OCI-LY1 (cell line): ENCODE measurements around the gene DIDO1.

ENCODE experiments used
- H2AFZ ChIP-seq: fragments of 200-600 bp; sonication (generic), shearing (Covaris generic); 2 replicates; pipeline ENCODE4 v1.6.0; 2014; ENCODE audit warnings: antibody characterized with exemption, mild to moderate bottlenecking, low read length
- H3F3A ChIP-seq: fragments of 200-600 bp; sonication (generic), shearing (Covaris generic); 2 replicates; pipeline ENCODE4 v1.6.0; 2014; ENCODE audit warnings: mild to moderate bottlenecking, antibody characterized with exemption, low read length, moderate library complexity; ENCODE audit not compliant: insufficient read depth
- H3K27ac ChIP-seq: fragments of 200-600 bp; sonication (generic); 2 replicates; pipeline ENCODE4 v1.5.1; 2014; ENCODE audit warnings: low read length, mixed run types, mild to moderate bottlenecking, low read depth; ENCODE audit not compliant: poor library complexity, severe bottlenecking
- H3K27me3 ChIP-seq: fragments of 200-600 bp; sonication (generic); 2 replicates; pipeline ENCODE4 v1.6.0; 2014; ENCODE audit warnings: antibody characterized with exemption, mild to moderate bottlenecking, low read length, moderate library complexity; ENCODE audit not compliant: insufficient read depth
- H3K36me3 ChIP-seq: fragments of 200-600 bp; sonication (generic); 2 replicates; pipeline ENCODE4 v1.6.1; 2014; ENCODE audit warnings: mild to moderate bottlenecking, antibody characterized with exemption, low read length, moderate library complexity, mixed read lengths; ENCODE audit not compliant: insufficient read depth
- H3K4me1 ChIP-seq: fragments of 200-600 bp; sonication (generic); 2 replicates; pipeline ENCODE4 v1.5.1; 2014; ENCODE audit warnings: mild to moderate bottlenecking, low read length, moderate library complexity; ENCODE audit not compliant: insufficient read depth, severe bottlenecking
- H3K4me2 ChIP-seq: fragments of 200-600 bp; sonication (generic), shearing (Covaris generic); 2 replicates; pipeline ENCODE4 v1.6.1; 2014; ENCODE audit warnings: low read length
- H3K4me3 ChIP-seq: fragments of 200-600 bp; sonication (generic); 2 replicates; pipeline ENCODE4 v1.5.1; 2014; ENCODE audit warnings: low read length, low read depth, mild to moderate bottlenecking, mixed read lengths; ENCODE audit not compliant: poor library complexity, severe bottlenecking
- H3K79me2 ChIP-seq: fragments of 200-600 bp; shearing (Covaris generic); 2 replicates; pipeline ENCODE4 v1.6.1; 2016; ENCODE audit warnings: mixed run types, low read length, mixed read lengths; ENCODE audit not compliant: insufficient read depth
- H3K9ac ChIP-seq: fragments of 200-600 bp; sonication (generic), shearing (Covaris generic); 2 replicates; pipeline ENCODE4 v1.6.1; 2014; ENCODE audit warnings: mild to moderate bottlenecking, low read length, mixed read lengths
- H3K9me2 ChIP-seq: fragments of 200-600 bp; sonication (generic), shearing (Covaris generic); 2 replicates; pipeline ENCODE4 v1.6.1; 2014; ENCODE audit warnings: low read depth, mild to moderate bottlenecking, low read length, mixed read lengths
- H3K9me3 ChIP-seq: fragments of 200-600 bp; shearing (Covaris generic); 2 replicates; pipeline ENCODE4 v1.6.1; 2014; ENCODE audit warnings: low read length, mixed read lengths
- H4K20me1 ChIP-seq: fragments of 200-600 bp; sonication (generic), shearing (Covaris generic); 2 replicates; pipeline ENCODE4 v1.6.0; 2016; ENCODE audit warnings: mild to moderate bottlenecking, low read length; ENCODE audit not compliant: insufficient read depth
- EZH2 ChIP-seq: fragments of 200-600 bp; sonication (generic), shearing (Covaris generic); IDR thresholded peaks from 2 replicates; pipeline ENCODE4 v1.8.0; 2017; ENCODE audit warnings: borderline replicate concordance, mixed run types, mild to moderate bottlenecking, antibody characterized with exemption, low read length, moderate library complexity, mixed read lengths
- TF ChIP-seq, protein P1 (sequence below): fragments of 200-600 bp; sonication (generic), shearing (Covaris generic); IDR thresholded peaks from 2 replicates; pipeline ENCODE4 v1.5.1; 2017; ENCODE audit warnings: mild to moderate bottlenecking, antibody characterized with exemption, low read length, moderate library complexity, mixed read lengths

The DIDO1 gene

GRCh38 chr20:62952968-62953838 lies 26.9 kb upstream of the DIDO1 start:
- Histone ChIP-seq H3K9ac (peak overlapping the region; percentile 67), H2AFZ (no peak overlapping the region), H3F3A (no peaks in the 10 kb centered on the region), H4K20me1 (no peaks in the 10 kb centered on the region), H3K4me2 (peak overlapping the region; percentile 74), H3K9me3 (0 out of 2 replicates have a peak, but pooled peaks cover 2% of the 10 kb centered on the region), H3K36me3 (peaks cover 37% of the 10 kb centered on the region), H3K4me3 (peak overlapping the region; percentile 64), H3K79me2 (no peaks in the 10 kb centered on the region), H3K27me3 (no peaks in the 10 kb centered on the region), H3K4me1 (peaks cover 29% of the 10 kb centered on the region), H3K9me2 (no peaks in the 10 kb centered on the region), H3K27ac (peak overlapping the region; percentile 89)
- TF ChIP-seq, protein P1, sequence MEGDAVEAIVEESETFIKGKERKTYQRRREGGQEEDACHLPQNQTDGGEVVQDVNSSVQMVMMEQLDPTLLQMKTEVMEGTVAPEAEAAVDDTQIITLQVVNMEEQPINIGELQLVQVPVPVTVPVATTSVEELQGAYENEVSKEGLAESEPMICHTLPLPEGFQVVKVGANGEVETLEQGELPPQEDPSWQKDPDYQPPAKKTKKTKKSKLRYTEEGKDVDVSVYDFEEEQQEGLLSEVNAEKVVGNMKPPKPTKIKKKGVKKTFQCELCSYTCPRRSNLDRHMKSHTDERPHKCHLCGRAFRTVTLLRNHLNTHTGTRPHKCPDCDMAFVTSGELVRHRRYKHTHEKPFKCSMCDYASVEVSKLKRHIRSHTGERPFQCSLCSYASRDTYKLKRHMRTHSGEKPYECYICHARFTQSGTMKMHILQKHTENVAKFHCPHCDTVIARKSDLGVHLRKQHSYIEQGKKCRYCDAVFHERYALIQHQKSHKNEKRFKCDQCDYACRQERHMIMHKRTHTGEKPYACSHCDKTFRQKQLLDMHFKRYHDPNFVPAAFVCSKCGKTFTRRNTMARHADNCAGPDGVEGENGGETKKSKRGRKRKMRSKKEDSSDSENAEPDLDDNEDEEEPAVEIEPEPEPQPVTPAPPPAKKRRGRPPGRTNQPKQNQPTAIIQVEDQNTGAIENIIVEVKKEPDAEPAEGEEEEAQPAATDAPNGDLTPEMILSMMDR, result no peak
- TF ChIP-seq EZH2, result no peak

GRCh38 chr20:62952373-62952967 lies 26.2 kb upstream of the DIDO1 start, which contains the start of gene SLC17A9:
TSS of gene SLC17A9 (plus strand) at chr20:62952709. CDS start at chr20:62952831, 122 bp downstream.
- Histone ChIP-seq H2AFZ (no peak within 1 kb of the TSS), H3K9me3 (0 out of 2 replicates have a peak, but pooled peaks cover 2% of the 10 kb centered on the region), H3K4me3 (peak within 1 kb of the TSS; percentile 64), H4K20me1 (no peaks in the 10 kb centered on the region), H3K27ac (peak within 1 kb of the TSS; percentile 89), H3K4me2 (peak within 1 kb of the TSS; percentile 74), H3K9ac (peak within 1 kb of the TSS; percentile 67), H3K36me3 (peaks cover 39% of the 10 kb centered on the region), H3K4me1 (peaks cover 29% of the 10 kb centered on the region), H3F3A (no peaks in the 10 kb centered on the region), H3K79me2 (no peaks in the 10 kb centered on the region), H3K9me2 (no peaks in the 10 kb centered on the region), H3K27me3 (no peaks in the 10 kb centered on the region)
- TF ChIP-seq EZH2, result no peak
- TF ChIP-seq, protein P1, result no peak; the same call in 1 of the 2 replicates

DNA sequence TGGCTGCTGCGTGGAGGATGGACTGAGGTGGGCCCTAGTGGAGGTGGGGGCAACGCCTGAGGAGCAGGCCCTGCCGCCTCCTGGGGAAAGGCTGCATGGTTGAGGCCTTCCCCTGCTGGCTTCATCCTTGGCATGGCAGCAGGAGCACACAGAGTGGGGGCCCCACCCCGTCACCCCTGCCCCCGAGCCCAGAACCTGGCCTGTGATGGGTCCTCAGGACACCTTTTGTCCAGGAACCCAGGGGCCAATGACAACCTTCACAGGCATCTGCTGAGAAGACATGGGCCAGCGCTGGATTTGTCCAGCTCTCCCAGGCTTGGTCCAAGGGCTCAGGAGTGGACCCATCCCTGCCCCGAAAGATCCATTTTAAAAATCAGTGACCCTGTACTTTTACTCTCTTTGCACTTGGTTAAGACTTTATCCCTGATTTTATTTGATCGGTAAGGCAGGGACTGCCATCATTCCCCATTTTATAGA lies 25.6 kb upstream of the DIDO1 start:
- H3K27me3 ChIP-seq, result no peaks in the 10 kb centered on the region
- peak overlapping the region; percentile 44 for H3K27ac ChIP-seq
- H3K4me2 ChIP-seq, result peak overlapping the region; percentile 74
- 0 out of 2 replicates have a peak, but pooled peaks cover 2% of the 10 kb centered on the region for H3K9me3 ChIP-seq
- H3F3A ChIP-seq, result no peaks in the 10 kb centered on the region
- H3K79me2 ChIP-seq, result no peaks in the 10 kb centered on the region
- H3K9ac ChIP-seq, result peak overlapping the region; percentile 20; the same call in 1 of the 2 replicates
- H3K9me2 ChIP-seq, result no peaks in the 10 kb centered on the region
- no peak for TF ChIP-seq EZH2
- TF ChIP-seq, protein P1, result no peak
- peaks cover 29% of the 10 kb centered on the region for H3K4me1 ChIP-seq
- no peak overlapping the region for H2AFZ ChIP-seq
- peaks cover 39% of the 10 kb centered on the region for H3K36me3 ChIP-seq
- H3K4me3 ChIP-seq, result peak overlapping the region; percentile 64
- H4K20me1 ChIP-seq, result no peaks in the 10 kb centered on the region
